GM21723 (cell line): ENCODE measurements around the gene VWA8.
"Not testable (repeated sequence)": the region's sequence is repeated elsewhere in the genome, so short reads cannot be mapped to it uniquely, and the experiment has no call there.

Experiments
- ATAC-seq: cut with Tn5 transposase; IDR thresholded peaks from one replicate; pipeline ENCODE4 v1.9.1; 2021; ENCODE audit warnings: mild to moderate bottlenecking, moderate library complexity; ENCODE audit not compliant: unreplicated experiment

The VWA8 gene

GRCh38 chr13:41859565-41859964, 101.3 kb downstream of the VWA8 start:
- ATAC-seq: no peak

DNA sequence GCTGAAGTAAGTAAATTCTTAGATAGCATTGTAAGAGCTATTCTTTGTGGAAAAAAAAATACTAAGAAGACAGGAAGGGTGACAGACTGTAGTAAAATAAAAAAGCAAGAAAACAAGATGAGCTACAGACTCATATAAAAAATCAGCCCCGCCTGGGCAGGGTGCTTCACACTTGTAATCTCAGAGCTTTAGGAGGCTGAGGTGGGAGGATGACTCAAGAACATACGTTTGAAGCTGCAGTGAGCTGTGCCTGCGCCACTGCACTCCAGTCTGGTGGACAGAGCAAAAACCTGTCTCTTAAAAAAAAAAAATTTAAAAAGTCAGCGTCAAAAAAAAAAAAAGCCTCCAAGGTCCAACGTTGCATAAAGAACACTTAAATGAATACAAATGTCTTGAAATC, 102.1 kb downstream of the VWA8 start:
- ATAC-seq: no peak

GRCh38 chr13:41854758-41855157, 106.2 kb downstream of the VWA8 start:
- ATAC-seq: no peak

- no peak for ATAC-seq
Observed at GRCh38 chr13:41851351-41851750, 109.6 kb downstream of the VWA8 start.

- ATAC-seq: no peak
Observed at GRCh38 chr13:41848435-41849255, 112.3 kb downstream of the VWA8 start.

DNA sequence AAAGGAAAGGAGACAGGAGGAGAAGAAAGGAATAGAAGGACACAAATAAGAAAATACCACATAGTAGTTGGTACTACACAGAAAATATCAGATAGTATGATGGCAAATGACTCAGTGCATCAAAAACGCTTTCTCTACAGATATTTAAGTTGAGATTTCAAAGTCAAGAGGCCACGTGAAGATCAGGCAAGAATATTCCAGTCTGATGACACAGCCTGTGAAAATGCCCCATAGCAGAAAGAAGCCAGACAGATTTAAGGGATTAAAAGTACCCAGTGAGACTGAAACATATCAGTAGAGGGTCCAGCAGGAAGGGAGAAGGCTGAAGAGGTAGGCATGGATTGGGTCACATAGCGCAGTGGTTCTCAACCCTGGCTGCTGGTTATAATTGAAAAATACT, 113.7 kb downstream of the VWA8 start:
- no peak for ATAC-seq

DNA sequence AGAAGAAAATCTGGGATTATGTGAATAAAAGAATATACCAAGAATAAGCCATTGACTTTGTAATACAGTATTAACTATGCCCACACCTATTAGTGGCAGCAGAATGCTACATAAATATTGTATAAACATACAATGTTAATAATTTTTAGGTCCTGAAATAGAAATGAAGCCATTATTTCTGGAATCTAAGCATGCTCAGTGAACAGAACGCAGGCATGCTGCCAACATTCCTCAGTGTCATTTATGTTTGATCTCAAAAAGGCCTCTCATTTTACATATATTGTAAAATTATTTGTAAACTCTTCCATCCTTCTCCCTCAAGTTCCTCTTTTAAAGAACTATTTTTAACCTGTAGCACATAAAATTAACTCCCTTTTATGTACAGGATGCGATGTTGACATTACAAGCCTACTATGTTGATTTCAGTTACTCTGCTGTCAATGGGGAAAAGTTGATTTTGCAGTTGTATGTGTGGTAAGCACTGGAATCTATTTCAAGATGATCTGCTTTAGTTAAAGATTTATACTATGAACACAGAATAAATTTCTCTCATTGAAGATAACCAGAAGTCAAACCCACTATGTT, 118.8 kb downstream of the VWA8 start:
- no peak for ATAC-seq

- ATAC-seq: no peak
Observed at GRCh38 chr13:41837629-41838028, 123.3 kb downstream of the VWA8 start.

- no peak for ATAC-seq
Observed at GRCh38 chr13:41835871-41836270, 125.0 kb downstream of the VWA8 start.

DNA sequence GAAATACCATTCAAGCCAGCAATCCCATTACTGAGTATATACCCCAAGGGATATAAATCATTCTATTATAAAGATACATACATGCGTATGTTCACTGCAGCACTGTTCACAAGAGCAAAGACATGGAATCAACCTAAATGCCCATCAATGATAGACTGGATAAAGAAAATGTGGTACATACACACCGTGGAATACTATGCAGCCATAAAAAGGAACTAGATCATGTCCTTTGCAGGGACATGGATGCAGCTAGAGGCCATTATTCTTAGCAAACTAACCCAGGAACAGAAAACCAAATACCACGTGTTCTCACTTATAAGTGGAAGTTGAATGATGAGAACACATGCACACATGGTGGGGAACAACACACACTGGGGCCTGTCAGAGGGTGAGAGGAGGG, 126.2 kb downstream of the VWA8 start:
- ATAC-seq: not testable (repeated sequence)

GRCh38 chr13:41833831-41834230, 127.1 kb downstream of the VWA8 start:
- ATAC-seq: no peak

GRCh38 chr13:41833201-41833600, 127.7 kb downstream of the VWA8 start:
- no peak for ATAC-seq

- no peak for ATAC-seq
Observed at GRCh38 chr13:41827507-41828213, 133.2 kb downstream of the VWA8 start.

DNA sequence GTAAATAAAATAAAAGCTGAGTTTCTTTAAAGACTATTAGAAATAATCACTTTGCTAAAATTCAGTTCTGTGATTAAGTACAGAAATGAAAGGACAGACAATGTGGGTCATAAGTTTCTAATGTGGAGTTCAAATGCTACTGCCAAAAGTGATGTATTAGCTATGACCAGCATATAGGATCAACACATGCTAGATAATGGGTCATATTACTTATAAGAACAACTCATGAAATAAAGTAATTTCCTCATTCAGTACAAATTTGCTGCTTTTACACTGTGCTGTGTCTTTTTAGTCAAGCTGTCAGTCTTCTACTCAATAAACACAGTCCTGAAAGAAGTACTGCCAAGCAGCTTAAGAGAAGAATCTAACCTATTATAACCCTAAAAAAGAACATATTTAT, 135.2 kb downstream of the VWA8 start:
- ATAC-seq: no peak

DNA sequence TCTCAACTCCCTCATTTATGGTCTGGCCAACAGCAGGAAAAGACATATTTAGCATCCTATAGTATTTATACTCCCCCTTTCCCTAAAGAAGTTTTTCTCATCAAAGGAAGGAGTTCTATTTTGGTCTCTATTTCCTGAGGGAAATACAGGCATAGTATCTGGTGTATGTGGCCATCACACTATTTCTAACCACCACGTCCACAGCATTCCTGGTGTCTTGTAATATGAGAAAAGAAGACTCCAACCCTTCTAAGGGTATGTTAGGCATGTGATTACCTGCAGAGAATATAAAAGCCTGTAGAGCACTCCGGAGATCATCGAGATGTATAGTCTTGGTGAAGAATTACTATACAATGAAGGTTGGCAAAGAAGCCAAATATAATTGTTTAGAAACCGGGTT, 137.4 kb downstream of the VWA8 start:
- no peak for ATAC-seq

GRCh38 chr13:41822560-41822959, 138.3 kb downstream of the VWA8 start:
- no peak for ATAC-seq

GRCh38 chr13:41821238-41821594, 139.7 kb downstream of the VWA8 start:
- no peak for ATAC-seq

DNA sequence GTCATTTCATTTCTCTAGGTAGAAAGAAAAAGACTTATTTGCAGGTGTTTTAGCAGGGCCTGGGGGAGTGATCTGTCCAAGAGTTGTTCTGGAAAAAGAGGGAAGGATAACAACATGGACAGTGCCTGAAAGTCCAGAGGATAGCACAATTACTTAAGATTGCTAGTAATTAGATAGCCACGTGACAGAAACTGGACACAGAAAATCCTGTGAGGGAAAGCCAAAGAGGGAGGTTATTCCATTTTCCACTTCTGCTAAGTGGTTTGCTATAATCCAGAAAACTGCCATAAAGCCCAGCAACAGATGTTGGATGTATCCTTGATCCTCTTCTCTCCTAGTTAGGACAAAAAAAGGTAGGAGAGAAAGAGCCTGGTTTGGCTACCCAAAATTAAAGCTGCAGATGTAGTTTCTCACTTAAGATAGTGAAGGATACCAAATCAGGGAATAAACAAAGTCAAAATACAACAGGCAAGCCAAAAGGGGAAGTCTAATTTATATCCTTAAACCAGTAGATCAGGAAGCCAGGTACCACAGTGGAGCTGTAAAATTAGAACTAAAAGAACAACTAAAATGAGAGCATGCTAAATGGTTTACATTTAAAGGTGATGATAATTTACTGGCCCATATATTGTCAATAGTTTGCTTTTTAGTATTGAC, 140.2 kb downstream of the VWA8 start:
- ATAC-seq: no peak

- no peak for ATAC-seq
Observed at GRCh38 chr13:41816057-41816456, 144.9 kb downstream of the VWA8 start.

DNA sequence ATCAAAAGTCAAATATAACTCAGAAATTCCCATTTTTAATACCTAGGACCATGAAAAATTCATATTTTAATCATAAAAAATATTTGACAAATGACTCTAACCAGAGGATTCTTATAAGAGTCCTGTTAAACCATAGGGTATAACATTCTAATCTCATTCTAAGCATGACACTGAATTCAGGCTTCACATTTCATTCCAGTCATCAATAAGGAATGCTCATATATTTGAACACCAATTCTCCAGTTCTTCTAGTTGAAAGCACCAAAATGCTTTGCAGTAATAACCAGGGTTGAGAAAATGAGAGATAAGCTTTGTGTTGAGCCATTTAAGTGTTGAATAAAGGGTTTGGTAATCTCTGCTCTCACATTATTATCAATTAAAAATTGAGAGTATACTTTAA, 147.5 kb downstream of the VWA8 start:
- ATAC-seq: no peak

GRCh38 chr13:41812851-41813250, 148.1 kb downstream of the VWA8 start:
- peak; percentile 78 for ATAC-seq

- ATAC-seq: no peak
Observed at GRCh38 chr13:41812237-41812636, 148.7 kb downstream of the VWA8 start.
